Neural cell (in vitro differentiated cells): Measurements from ENCODE around the gene FAM8A1.

Source experiments
- CTCF ChIP-seq: fragments of 450-650 bp; IDR thresholded peaks from 2 replicates; pipeline ENCODE4 v1.5.1; 2014; ENCODE audit warnings: antibody characterized with exemption, mild to moderate bottlenecking, moderate library complexity; ENCODE audit not compliant: poor library complexity, severe bottlenecking
- EP300 ChIP-seq: fragments of 450-650 bp; conservative IDR thresholded peaks from 2 replicates; pipeline ENCODE4 v1.6.1; 2014; ENCODE audit warnings: antibody characterized with exemption, mild to moderate bottlenecking, moderate library complexity; ENCODE audit not compliant: poor library complexity, severe bottlenecking
- EZH2 ChIP-seq: fragments of 200-600, 300-800 bp; shearing (Covaris generic), sonication (generic); IDR thresholded peaks from 2 replicates; pipeline ENCODE4 v1.6.1; 2014; ENCODE audit warnings: antibody characterized with exemption, low read length, borderline replicate concordance, mild to moderate bottlenecking; ENCODE audit not compliant: insufficient read depth, poor library complexity, severe bottlenecking
- MXI1 ChIP-seq: fragments of 450-650 bp; conservative IDR thresholded peaks from 2 replicates; pipeline ENCODE4 v1.6.1; 2014; ENCODE audit warnings: antibody characterized with exemption, mild to moderate bottlenecking; ENCODE audit not compliant: poor library complexity, severe bottlenecking
- POLR2AphosphoS5 ChIP-seq: IDR thresholded peaks from 2 replicates; pipeline ENCODE4 v1.6.1; 2012
- RAD21 ChIP-seq: fragments of 450-650 bp; conservative IDR thresholded peaks from 2 replicates; pipeline ENCODE4 v1.6.1; 2014; ENCODE audit warnings: antibody characterized with exemption, mild to moderate bottlenecking, moderate library complexity
- REST ChIP-seq: IDR thresholded peaks from 2 replicates; pipeline ENCODE4 v1.6.1; 2012; ENCODE audit warnings: borderline replicate concordance
- SMC3 ChIP-seq: fragments of 450-650 bp; conservative IDR thresholded peaks from 2 replicates; pipeline ENCODE4 v1.6.1; 2014; ENCODE audit warnings: antibody characterized with exemption, mild to moderate bottlenecking, moderate library complexity; ENCODE audit not compliant: poor library complexity
- TAF1 ChIP-seq: IDR thresholded peaks from 2 replicates; pipeline ENCODE4 v1.6.1; 2012; ENCODE audit warnings: low read depth

DNA sequence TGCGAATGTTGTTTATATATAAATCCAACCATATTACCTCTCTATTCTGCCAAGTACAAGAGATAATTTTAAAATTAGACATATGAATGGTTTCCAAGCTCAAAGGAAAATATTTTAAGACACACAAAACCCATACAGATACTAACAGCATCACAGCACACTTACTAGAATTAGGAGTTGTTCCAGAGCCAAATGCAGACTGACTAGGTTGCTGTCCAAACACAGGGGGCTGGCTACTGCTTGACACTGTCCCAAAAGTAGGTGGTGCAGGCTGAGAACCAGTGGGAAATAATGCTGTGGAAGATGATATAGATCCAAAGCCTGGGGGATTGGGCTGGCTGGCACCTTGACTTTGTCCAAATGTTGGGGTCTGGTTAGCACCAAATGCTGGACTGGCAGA is 24.3 kb downstream of the FAM8A1 start:
- TF ChIP-seq SMC3 (no peak), CTCF (no peak), EP300 (no peak), POLR2AphosphoS5 (no peak), EZH2 (no peak), REST (no peak), RAD21 (no peak), TAF1 (no peak), MXI1 (no peak)
